Left hindlimb (tissue), 1 donor: ENCODE measurements around the gene AHRR.
"Not testable (repeated sequence)": the region's sequence is repeated elsewhere in the genome, so short reads cannot be mapped to it uniquely, and the experiment has no call there.

Source experiments
- DNase-seq: peaks from one replicate; pipeline ENCODE4 v3.0.0-alpha.2; 2018

Gene AHRR

DNA sequence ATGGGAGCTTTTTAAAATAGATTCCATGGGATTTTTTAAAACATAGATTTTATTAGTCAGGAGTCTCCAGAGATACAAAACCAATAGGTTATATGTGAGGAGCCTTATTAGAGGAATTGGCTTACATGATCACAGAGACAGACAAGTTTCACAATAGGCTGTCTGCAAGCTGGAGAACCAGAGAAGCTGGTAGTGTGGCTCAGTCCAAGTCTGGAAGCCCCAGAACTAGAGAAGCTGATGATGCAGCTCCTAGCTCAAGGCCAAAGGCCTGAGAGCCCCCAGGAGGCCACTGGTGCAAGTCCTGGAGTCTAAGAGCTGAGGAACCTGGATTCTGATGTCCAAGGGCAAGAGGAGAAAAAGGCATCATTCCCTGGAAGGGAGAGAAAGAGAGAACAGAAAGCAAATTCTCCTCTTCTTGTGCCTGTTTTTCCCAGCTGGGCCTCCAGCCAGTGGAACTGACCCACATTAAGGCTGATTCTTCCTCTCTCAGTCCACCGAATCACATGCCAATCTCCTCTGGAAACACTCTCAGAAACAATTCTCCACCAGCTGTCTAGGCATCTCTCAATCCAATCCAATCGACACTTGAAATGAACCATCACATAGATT is 59.3 kb downstream of the AHRR start:
- DNase-seq, result peak; percentile 12

DNA sequence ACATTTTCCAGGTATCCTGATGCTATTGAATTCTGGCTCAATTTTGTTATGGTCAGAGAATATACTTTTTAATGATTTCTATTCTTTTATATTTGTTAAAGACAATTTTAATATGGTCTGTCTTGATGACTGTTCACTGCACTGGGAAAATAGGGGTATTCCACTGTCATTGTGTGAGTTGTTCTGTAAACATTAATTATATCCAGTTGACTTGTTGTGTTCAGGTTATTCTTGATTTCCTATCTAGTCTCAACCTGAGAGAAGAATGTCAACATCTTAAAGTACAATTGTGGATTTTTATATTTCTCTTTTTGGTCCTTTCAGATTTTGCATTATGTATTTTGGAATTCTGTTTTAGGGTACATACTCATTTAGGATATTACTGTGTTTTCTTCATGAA is 61.6 kb downstream of the AHRR start:
- no peak for DNase-seq

DNA sequence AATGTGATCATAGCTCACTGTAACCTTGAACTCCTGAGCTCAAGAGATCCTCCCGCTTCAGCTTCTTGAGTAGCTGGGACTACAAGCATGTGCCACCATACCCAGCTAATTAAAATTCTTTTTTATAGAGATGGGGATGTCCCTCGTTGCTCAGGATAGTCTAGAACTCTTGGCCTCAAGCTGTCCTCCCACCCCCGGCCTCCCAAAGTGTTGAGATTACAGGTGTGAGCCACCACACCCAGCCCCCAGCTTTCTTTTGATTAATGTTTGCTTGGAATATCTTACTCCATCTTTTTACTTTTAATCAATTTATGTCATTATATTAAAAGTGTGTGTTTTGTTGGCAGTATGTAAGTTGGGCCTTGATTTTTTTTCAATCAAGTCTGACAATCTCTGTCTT is 62.1 kb downstream of the AHRR start:
- DNase-seq, result peak; percentile 6

DNA sequence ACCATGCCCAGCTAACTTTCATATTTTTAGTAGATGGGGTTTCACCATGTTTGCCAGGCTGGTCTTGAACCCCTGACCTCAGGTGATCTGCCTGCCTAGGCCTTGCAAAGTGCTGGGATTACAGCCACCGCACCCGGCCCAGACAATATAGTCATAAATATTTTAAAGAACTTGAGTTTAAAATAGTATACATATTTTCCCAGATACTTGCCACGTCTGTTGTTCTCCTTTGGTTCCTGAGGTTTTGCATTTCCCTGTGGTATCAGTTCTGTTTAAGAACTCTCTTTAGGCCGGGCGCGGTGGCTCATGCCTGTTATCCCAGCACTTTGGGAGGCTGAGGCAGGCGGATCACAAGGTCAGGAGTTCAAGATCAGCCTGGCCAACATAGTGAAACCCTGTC is 63.1 kb downstream of the AHRR start:
- DNase-seq, result not testable (repeated sequence)

DNA sequence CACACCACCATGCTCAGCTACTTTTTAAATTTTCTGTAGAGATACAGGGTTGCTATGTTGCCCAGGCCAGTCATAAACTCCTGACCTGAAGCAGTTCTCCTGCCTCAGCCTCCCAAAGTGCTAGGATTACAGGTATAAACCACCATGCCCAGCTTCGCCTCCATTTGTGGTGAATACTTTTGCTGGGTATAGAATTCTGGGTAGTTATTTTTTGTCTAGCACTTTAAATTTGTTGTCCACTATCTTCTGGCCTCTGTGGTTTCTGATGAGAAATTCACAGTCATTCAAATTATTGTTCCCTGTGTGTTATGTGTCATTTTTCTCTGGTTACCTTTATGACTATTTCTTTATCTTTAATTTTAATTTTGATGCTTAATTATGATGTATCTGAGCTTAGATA is 63.8 kb downstream of the AHRR start:
- DNase-seq, result no peak

DNA sequence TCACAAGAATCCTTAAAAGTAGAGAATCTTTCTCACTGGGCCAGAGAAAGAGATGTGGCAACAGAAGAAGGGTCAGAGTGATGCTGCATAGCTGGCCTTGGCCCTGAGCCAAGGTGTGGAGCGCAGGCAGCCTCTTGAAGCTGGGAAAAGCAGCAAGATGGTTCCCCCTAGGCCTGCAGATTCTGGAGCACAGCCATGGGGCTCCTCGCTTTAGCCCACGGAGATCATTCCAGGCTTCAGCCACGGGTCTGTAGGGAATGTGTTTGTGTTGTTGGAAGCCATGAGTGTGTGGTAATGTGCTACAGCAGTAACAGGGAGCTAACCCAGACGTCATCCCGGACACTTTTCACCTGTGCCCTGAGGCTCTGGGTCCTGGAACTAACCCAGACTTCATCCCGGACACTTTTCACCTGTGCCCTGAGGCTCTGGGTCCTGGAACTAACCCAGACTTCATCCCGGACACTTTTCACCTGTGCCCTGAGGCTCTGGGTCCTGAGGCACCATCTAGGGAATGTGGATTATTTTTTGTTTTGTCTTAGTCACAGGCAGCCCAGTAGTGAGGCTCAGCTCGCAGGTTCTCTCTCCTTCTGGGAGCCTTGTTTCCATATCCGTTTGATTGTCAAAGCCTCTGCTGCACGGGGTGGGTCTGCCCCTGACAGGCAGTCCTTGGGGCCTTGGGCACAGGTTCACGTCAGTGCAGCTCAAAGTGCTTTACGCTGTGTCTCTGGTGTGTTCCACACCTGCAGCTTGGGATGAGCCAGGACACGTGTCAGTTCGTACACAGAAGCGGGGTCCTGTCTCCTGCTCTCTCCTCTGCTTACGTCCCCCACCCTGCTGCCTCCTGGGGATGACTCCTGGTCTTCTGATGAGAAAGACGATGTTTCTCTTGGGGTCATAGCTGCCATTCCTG is 65.2 kb downstream of the AHRR start:
- DNase-seq, result peak; percentile 19

DNA sequence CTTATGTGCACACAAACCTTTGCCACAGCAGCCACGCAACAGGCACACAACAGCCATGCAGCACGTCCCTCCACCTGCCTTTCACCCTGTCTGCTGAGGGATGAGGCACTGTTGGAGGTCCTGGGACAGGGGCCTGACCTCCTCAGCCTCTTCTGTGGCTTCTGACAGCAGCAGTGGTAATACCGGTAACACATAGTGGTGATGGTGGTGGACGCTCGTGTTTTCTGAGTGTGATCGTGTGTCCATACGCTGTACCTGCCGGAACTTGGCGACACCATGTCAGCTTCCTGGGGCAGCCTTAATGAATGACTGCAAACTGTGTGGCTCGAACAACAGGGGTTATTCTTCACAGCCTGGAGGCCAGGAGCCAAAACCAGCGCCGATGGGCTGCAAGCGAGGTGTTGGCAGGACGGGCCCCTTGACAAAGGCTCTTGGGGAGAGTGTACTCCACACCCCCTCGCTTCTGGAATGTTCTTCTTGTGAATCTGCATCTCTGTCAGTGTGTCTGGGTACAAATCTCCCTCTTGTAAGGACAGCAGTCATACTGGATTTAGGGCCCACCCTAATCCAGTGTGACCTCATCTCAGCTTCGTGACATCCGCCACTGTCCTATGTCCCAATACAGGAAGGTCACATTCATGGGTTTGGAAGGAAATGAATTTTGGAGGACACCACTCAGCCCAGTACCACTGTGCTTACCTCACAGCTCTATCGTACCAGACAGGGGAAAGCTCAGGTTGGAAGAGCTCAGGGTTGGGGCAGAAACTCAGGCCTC is 66.2 kb downstream of the AHRR start:
- DNase-seq, result peak; percentile 5

DNA sequence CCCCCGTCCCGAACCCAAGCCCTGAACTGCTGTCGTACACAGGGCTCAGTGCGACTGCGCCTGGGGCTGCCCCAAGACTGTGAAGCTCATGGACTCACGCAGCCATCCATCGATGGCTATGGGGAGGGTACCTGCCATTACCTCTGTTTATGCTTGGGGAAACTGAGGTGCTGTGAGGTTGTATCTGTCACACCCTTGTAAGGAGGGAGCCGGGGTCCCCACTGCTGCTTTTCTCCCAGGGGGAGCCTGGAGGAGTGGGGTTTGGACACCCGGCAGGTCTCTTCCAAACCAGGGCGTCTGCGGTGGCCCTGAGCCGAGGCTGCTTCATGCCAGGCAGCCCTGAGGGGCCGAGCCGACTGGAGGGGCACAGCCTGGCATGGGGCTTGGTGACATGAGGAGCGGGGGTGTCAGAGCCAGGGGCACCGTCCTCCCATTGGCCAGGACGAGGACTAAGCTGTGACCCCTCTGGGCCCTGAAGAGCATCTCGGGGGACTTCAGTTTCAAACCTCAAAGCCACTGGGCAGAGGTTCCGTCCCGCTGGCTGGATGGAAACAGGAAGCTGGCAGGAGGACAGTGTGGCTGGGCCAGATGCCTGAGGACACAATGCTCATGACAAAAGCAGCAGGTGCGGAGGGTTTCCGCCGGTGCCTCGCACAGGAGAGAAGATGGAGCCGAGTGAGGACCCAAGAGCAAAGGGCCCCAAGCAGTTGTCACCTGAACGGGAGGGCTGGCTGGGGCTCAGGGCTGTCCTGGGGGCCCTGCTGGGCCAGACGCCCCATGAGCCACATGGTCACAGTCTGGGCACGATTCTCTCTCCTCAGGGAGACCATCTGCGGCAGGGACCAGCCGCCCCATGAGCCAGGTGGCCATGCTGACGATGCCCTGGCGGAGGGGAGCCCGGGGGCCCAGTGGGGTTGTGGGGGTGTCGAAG is 67.0 kb downstream of the AHRR start:
- DNase-seq, result peak; percentile 24

DNA sequence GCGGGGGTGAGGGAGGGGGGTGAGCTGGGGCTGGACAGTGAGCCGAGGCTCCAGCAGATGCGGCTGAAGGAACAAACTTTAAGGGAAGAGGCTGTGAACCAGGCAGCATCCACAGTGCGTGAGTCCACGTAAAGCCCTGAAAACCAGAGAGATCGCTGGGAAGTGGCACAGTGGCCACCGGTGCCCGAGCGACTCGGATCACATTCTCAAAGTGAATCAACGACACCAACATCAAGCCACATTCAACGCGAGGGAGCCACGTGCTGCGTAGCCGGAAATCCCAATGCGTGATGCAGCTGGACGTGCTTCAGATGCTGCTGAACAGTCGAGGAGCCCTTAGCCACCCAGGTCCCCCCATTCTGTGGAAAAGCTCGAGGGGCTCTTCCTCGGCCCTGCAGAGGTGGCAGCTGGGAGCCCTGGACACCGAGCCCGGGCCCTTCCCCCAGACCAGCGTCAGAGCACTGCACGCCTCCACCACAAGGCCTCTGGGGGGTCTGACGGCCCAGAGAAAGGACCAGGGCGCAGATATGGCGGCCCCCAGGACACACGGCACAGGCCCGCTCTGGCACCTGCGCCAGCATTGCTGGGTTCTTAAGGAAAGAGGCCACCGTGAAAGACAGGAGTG is 67.8 kb downstream of the AHRR start:
- DNase-seq, result no peak

DNA sequence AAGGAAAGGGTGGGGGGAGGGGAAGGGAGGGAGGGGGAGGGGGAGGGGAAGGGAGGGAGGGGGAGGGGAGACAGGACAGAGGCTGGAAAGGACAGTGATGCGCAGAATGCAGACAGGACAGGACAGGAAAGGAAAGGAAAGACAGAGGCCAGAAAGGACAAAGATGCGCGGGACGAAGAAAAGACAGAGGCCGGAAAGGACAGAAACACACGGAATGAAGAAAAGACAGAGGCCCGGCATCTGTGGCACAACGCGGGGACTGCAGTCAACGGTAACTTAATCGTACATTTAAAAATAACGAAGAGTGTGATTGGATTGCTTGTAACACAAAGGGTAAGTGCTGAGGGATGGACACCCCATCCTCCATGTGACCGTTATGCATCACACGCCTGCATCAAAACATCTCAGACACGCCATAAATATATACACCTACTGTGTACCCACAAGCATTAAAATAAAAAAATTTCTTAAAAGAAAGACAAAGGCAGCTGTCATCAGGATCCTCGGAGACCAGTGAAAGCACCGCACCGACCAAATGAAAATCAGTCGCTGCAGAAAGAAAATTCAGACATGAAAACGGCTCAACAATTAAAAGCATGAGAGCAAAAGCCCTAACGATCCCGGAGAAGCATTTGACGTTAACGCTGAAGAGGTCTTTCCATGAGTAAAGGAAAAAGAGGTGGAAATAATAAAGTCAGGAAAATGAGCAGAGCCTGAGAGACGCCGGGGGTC is 68.5 kb downstream of the AHRR start:
- peak; percentile 12 for DNase-seq

DNA sequence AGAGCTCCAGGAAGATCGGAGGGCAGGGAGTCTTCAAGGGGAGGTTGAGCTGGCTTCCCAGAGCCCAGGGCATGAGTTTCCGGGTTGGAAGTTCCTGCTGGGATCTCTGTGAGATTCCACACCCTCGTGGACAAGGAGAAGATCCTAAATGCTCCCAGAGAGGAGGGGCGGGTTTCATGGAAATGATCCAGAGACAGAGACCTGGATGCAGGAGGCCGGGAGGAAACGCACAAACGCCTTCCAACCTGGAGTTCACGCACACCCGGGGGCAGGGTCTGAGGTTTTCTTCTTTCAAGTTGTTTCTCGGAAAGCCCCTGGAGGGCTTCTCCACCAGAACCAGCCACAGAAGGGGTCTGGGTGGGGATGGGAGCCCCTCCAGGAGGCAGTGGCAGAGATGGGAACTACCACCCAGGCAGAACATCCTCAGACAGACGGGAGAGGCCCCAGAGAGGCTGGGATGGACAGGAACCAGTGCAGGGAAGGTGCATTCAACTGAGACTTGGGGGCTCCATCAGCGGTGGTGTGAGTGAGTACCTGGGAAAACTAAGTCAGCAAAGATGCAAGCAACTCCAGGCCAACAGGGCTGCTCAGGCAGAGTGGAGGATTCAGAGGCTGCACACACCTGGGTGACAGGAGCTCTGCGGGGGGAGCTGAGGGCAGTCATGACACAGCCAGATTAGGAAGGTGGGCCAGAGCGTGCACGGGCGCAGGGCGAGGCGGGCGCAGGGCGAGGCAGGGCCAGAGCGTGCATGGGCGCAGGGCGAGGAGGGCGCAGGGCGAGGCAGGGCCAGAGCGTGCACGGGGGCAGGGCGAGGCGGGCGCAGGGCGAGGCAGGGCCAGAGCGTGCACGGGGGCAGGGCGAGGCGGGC is 69.3 kb downstream of the AHRR start:
- DNase-seq, result peak; percentile 21

DNA sequence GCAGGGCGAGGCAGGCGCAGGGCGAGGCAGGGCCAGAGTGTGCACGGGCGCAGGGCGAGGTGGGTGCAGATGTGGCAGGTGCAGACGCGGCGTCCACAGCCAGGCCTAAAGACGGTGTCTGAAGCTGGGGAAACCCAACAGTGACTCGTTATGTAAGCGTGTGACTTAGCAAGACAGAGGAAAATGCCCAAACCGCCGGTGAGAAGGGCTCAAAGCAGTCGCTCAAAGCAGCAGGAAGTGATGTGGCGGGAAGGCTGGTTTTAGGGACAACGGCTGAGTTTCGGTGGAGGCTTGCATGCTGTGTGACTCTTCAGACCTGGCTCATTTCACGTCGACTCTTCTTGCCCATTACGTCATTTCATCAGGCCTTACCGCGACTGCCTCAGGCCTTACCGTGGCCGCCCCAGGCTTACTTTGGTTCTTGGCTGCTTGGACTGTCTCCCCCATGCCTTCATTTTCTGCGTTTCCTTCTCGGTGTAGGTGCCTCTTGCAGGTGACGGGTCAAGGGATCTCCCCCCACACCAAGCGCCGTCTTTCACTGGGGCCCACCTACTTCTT is 71.0 kb downstream of the AHRR start:
- peak; percentile 12 for DNase-seq

DNA sequence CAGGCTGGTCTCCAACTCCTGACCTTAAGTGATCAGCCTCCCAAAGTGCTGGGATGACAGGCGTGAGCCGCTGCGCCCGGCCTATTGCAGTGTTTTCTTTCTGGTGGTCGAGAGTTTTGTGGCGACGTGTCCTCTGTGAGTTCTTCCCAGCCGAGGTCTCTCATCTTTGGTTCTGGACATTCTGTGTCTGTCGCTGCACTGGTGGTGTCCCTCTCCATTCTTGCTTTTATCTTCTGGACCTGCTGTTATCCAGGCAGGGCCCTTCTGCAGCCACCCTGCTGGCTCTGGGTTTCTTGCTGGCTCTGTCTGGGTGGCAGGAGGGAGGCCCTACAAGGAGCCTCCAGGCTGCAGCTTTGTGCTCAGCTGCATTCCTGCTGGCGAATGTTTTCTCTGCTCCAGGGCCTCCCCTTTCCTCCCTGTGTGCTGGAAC is 72.3 kb downstream of the AHRR start:
- DNase-seq, result peak; percentile 40

DNA sequence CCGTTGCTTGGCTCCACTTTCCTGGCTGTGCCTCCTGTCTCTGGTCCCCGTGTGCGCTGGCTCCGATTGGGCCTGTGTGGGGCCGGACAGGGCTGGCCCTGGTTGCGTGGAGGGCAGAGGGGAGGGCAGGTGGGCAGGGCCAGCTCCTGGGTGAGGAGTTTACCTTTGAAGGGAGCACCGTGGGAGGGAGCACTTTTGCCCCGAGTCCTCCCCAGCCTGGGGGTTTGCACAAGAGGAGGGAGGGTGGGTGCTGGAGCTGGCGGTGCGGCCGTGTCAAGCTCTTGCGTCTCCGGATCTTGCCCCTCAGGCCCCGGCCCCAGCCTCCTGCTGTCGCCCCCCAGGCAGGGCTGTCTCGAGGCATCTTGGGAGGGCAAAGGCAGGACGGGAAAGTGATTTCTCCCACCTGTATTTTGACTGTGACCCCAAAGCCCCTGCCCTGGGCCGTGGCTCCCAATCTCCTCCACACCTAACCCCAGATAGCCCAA is 73.2 kb downstream of the AHRR start:
- peak; percentile 15 for DNase-seq

DNA sequence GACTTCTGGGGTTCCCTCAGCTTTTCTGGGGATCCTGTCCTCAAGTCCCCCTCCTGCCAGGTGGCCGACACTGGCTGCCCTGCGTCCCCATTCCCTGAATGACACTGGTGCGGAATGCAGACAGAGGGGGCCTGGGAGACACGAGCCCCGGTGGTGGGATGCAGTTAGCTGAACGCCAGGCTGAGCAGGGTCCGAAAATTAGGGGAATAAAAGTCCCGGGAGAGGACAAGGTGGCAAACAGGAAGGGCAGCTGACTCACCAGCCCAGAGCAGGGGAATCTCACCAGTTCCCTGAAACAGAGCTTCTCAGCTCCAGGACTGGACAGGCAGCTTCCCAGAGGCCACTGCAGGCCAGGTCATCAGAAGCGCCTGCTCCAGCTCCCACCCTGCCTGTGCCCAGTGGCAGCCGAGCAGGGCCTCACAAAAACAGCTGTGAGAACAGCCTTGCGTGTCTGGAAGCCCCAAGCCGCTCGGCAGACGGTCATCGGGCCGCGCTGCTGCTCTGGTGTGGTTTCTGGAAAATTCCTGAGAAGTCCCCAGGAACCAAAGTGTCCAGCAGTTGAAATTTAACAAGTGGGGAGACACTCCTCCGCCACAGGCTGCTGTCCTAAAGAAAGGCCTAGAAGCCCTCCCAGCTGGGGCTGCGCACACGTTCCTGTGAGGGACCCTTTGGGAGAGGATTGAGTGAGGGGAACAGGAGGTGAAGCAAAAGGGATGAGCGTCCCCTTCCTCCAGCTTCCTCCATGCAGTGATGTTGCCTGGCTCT is 73.8 kb downstream of the AHRR start:
- DNase-seq, result peak; percentile 66

DNA sequence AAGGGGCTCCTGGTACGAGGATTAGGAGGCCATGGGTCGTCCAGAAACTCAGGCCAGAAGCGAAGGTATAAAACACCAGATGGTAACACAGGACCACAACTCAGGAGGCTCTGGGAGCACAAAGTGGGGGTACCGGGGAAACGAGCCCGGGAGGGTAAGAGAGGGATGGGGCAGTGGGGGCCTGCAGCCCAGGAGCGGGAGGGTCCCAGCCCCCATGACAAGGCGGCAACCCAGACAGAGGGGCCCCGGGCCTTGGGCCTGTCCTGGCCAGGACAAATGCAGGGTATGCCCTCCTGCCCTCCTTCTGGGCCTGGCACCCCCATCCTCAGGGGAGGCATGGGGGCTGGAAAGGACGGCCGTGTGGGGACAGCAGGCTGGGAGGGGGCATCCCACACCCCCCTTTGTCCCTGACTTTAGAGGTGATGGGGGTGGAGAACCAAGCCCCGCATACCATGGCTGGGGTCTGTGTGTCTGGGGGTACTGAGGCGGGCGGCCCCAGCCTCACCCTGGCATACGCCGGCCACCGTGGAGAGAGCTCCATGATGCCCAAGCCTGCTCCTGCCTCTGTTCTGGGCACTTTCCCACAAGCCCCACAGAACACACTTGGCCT is 74.5 kb downstream of the AHRR start:
- DNase-seq, result no peak

DNA sequence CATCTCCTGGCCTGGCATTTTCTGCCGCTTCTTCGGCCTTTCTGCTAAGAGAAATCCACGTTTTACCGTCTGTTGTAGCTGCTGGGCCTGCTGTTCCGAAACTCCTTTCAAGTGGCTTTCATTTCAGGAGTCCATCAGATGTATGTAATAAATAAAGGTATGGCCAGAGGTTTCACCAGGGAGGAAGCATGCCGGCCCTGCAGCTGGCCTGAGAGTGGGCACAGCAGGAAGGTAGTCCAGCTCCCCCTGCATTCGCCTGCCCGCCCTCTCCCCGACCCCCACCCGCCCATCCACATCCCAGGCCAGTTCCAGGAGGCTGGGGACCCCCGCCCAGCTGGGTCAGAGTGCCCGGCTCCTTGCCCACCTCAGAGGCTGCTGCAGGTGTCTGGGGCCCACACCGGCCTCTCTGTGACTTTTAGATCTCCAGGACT is 75.0 kb downstream of the AHRR start:
- DNase-seq, result no peak

DNA sequence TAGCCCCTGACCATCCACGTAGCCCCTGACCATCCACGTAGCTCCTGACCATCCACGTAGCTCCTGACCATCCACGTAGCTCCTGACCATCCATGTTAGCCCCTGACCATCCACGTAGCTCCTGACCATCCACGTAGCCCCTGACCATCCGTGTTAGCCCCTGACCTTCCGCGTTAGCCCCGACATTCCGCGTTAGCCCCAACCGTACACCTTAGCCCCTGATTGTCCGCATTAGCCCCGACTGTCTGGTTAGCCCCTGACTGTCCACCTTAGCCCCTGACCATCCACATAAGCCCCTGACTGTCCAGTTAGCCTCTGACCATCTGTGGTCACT is 76.6 kb downstream of the AHRR start:
- not testable (repeated sequence) for DNase-seq
